K562 (cell line): ENCODE measurements around the gene NOTCH1. TPM values are rescaled to one million over a fixed set of nuclear protein-coding genes. Genes with fewer than 3 reads are reported as not detected.
A peak's percentile ranks its signal among the peaks of the same experiment; 100 is the strongest.

Experiments used
- ATAC-seq: fragments of 200-7000 bp; cut with Tn5 transposase; 3 replicates; pipeline ENCODE4 v1.9.1; 2020; ENCODE audit warnings: moderate library complexity
- BruUV-seq: library from RNA; stranded (reverse); fragments of 400-500 nt; replicated peaks from 2 replicates; lab custom pipeline; 2021; lab: Mats Ljungman, UMichigan
- CTCF ChIA-PET: fragments of 300-600 bp; formaldehyde crosslinking; extraction: SDS; loops from one replicate; lab custom pipeline; 2021; ENCODE audit warnings: low intra/inter-chr PET ratio; lab: Yijun Ruan, JAX
- POLR2A ChIA-PET: fragments of 300-600, 350-650 bp; sonication (Branson Sonifier 250); formaldehyde crosslinking; extraction: SDS; loops from one replicate; lab custom pipeline; 2021; ENCODE audit warnings: antibody characterized with exemption, inconsistent platforms; lab: Yijun Ruan, JAX
- DNase-seq, 4 experiments: peaks; one replicate each; pipeline versions ENCODE4 v3.0.0 to v3.0.0-alpha.2; 2011 to 2018; ENCODE audit warnings: low spot score in 3 of 4, mixed read lengths in 3 of 4; ENCODE audit errors: extremely low read depth in 1 of 4
- FAIRE-seq: peaks from 2 replicates; lab custom pipeline; 2011; peaks lifted over from hg19 to GRCh38; lab: Jason Lieb, UNC
- H2AFZ ChIP-seq: 2 replicates; pipeline ENCODE4 v1.6.0; 2011; ENCODE audit warnings: low read depth, low read length, control low read depth, inconsistent platforms
- H3K27ac ChIP-seq: fragments of 200-600 bp; 3 replicates; pipeline ENCODE4 v1.8.0; 2011; ENCODE audit warnings: low read depth, mild to moderate bottlenecking, control low read depth, inconsistent platforms, low read length, moderate library complexity, mixed read lengths; ENCODE audit errors: extremely low read depth
- H3K27me3 ChIP-seq, 2 experiments: fragments of 300-600 bp in 1 of 2; 2 replicates in 1 of 2; 3 replicates in 1 of 2; pipeline versions ENCODE4 v1.6.0 to v1.8.0; 2011; ENCODE audit warnings: inconsistent platforms in 2 of 2, low read length in 2 of 2, mild to moderate bottlenecking in 1 of 2, mixed read lengths in 1 of 2, moderate library complexity in 1 of 2; ENCODE audit not compliant: control insufficient read depth in 2 of 2, insufficient read depth in 2 of 2
- H3K36me3 ChIP-seq: fragments of 300-600 bp; 3 replicates; pipeline ENCODE4 v1.8.0; 2011; ENCODE audit warnings: mild to moderate bottlenecking, low read length, inconsistent platforms; ENCODE audit not compliant: control insufficient read depth, insufficient read depth
- H3K4me1 ChIP-seq, 2 experiments: fragments of 200-600 bp in 1 of 2; replicated peaks in 1 of 2; 2 replicates in 1 of 2; 3 replicates in 1 of 2; pipeline versions ENCODE4 v1.5.1 to v1.8.0; 2011; ENCODE audit warnings: inconsistent platforms in 2 of 2, low read length in 2 of 2, mild to moderate bottlenecking in 1 of 2, mixed read lengths in 1 of 2, moderate library complexity in 1 of 2; ENCODE audit not compliant: control insufficient read depth in 2 of 2, insufficient read depth in 2 of 2
- H3K4me2 ChIP-seq: 2 replicates; pipeline ENCODE4 v1.6.1; 2011; ENCODE audit warnings: low read length, control low read depth, inconsistent platforms, mixed read lengths; ENCODE audit not compliant: insufficient read depth
- H3K4me3 ChIP-seq: fragments of 200-600 bp; sonication (generic), shearing (Covaris generic); 2 replicates; pipeline ENCODE4 v1.5.1; 2016; ENCODE audit warnings: control low read depth, inconsistent platforms
- H3K79me2 ChIP-seq: fragments of 200-600 bp; 3 replicates; pipeline ENCODE4 v1.8.0; 2011; ENCODE audit warnings: low read length, inconsistent platforms; ENCODE audit not compliant: control insufficient read depth, insufficient read depth
- H3K9ac ChIP-seq, 2 experiments: 2 replicates each; pipeline versions ENCODE4 v1.6.0 to v1.6.1; 2011; ENCODE audit warnings: low read depth in 2 of 2, low read length in 2 of 2, control low read depth in 1 of 2, inconsistent platforms in 1 of 2, mild to moderate bottlenecking in 1 of 2, mixed read lengths in 1 of 2; ENCODE audit not compliant: insufficient read depth in 1 of 2
- H3K9me1 ChIP-seq: one replicate; pipeline ENCODE4 v1.6.0; 2011; ENCODE audit warnings: inconsistent platforms, mild to moderate bottlenecking, low read length, moderate library complexity; ENCODE audit not compliant: control insufficient read depth, insufficient read depth
- H3K9me3 ChIP-seq: replicated peaks from 2 replicates; pipeline ENCODE4 v1.5.1; 2011; ENCODE audit warnings: low read depth, low read length, inconsistent platforms; ENCODE audit not compliant: control insufficient read depth, insufficient read depth
- H4K20me1 ChIP-seq: replicated peaks from 2 replicates; pipeline ENCODE4 v1.6.1; 2011; ENCODE audit warnings: low read length, inconsistent platforms, mixed read lengths; ENCODE audit not compliant: control insufficient read depth, insufficient read depth
- ATF3 ChIP-seq, 2 experiments: fragments of 450-650 bp in 1 of 2; sonication (generic) in 1 of 2; formaldehyde crosslinking in 1 of 2; IDR thresholded peaks in 1 of 2; conservative IDR thresholded peaks in 1 of 2; 2 replicates each; pipeline versions ENCODE4 v1.6.1 to v1.8.1; 2016 to 2023; ENCODE audit warnings: mild to moderate bottlenecking in 2 of 2, moderate library complexity in 2 of 2, inconsistent platforms in 1 of 2, missing genetic modification reagents in 1 of 2
- DPF2 ChIP-seq: fragments of 450-650 bp; IDR thresholded peaks from 2 replicates; pipeline ENCODE4 v1.6.1; 2016
- ETV1 ChIP-seq: fragments of 450-650 bp; conservative IDR thresholded peaks from 2 replicates; pipeline ENCODE4 v1.6.1; 2016; ENCODE audit warnings: missing genetic modification characterization, control low read depth, low read depth, missing compliant biosample characterization
- FOSL1 ChIP-seq: fragments of 200-800 bp; sonication (Bioruptor generic); conservative IDR thresholded peaks from 2 replicates; pipeline ENCODE4 v1.6.1; 2016; ENCODE audit warnings: missing genetic modification characterization, missing compliant biosample characterization
- HDAC2 ChIP-seq: fragments of 450-650 bp; IDR thresholded peaks from 2 replicates; pipeline ENCODE4 v1.6.1; 2016; ENCODE audit warnings: mild to moderate bottlenecking
- HDAC8 ChIP-seq: fragments of 450-650 bp; IDR thresholded peaks from 2 replicates; pipeline ENCODE4 v1.6.1; 2016; ENCODE audit warnings: mild to moderate bottlenecking, missing genetic modification characterization, moderate library complexity, missing compliant biosample characterization
- HMG20A ChIP-seq: fragments of 450-650 bp; formaldehyde crosslinking; conservative IDR thresholded peaks from 2 replicates; pipeline ENCODE4 v1.4.0; 2020; ENCODE audit warnings: mild to moderate bottlenecking, mixed read lengths
- JUN ChIP-seq, 2 experiments: sonication (generic) in 1 of 2; formaldehyde crosslinking in 1 of 2; IDR thresholded peaks; 2 replicates each; pipeline versions ENCODE4 v1.6.1 to v1.8.0; 2012 to 2022; ENCODE audit warnings: borderline replicate concordance in 2 of 2, mild to moderate bottlenecking in 2 of 2, improper control_type of control experiment in 1 of 2, low read depth in 1 of 2, low read length in 1 of 2, missing genetic modification reagents in 1 of 2
- JUND ChIP-seq, 2 experiments: IDR thresholded peaks; 2 replicates in 1 of 2; 3 replicates in 1 of 2; pipeline ENCODE4 v1.6.1; 2011; ENCODE audit warnings: borderline replicate concordance in 2 of 2, low read depth in 2 of 2, low read length in 2 of 2, improper control_type of control experiment in 1 of 2, missing biosample characterization in 1 of 2, missing genetic modification characterization in 1 of 2, missing genetic modification reagents in 1 of 2
- NBN ChIP-seq: fragments of 450-650 bp; IDR thresholded peaks from 2 replicates; pipeline ENCODE4 v1.6.1; 2016; ENCODE audit warnings: low read depth, mild to moderate bottlenecking
- NFE2 ChIP-seq: IDR thresholded peaks from 2 replicates; pipeline ENCODE4 v1.6.1; 2014; ENCODE audit warnings: antibody characterized with exemption, low read depth
- RCOR1 ChIP-seq, 2 experiments: IDR thresholded peaks; 2 replicates each; pipeline ENCODE4 v1.6.1; 2012; ENCODE audit warnings: low read depth in 2 of 2, low read length in 2 of 2, borderline replicate concordance in 1 of 2, improper control_type of control experiment in 1 of 2
- SMARCE1 ChIP-seq: fragments of 450-650 bp; IDR thresholded peaks from 2 replicates; pipeline ENCODE4 v1.7.1; 2016; ENCODE audit warnings: mild to moderate bottlenecking
- ZC3H8 ChIP-seq: fragments of 450-650 bp; IDR thresholded peaks from 2 replicates; pipeline ENCODE4 v1.6.1; 2017
- ZNF512 ChIP-seq: IDR thresholded peaks from 2 replicates; pipeline ENCODE4 v1.6.1; 2016; ENCODE audit warnings: missing genetic modification characterization, missing compliant biosample characterization
- ZNF785 ChIP-seq: fragments of 250-450 bp; sonication (Bioruptor Pico); IDR thresholded peaks from 2 replicates; pipeline ENCODE4 v1.4.0; 2020; ENCODE audit warnings: mild to moderate bottlenecking
- WGBS: fragments of 100-300 bp; shearing (Covaris generic); methylation state at CpG from one replicate; pipeline ENCODE4 v1.1.6; 2016; ENCODE audit warnings: low coverage, mixed read lengths; ENCODE audit not compliant: insufficient coverage; ENCODE audit errors: missing lambda C conversion rate; 5-methylcytosine and 5-hydroxymethylcytosine counted together
- in situ Hi-C: fragments of 300-500 bp; cut with MboI; formaldehyde crosslinking; loops from 4 replicates; pipeline ENCODE4 v1.15.0; 2018; ENCODE audit warnings: inconsistent platforms, mixed read lengths
- intact Hi-C: fragments of 100-400 bp; cut with micrococcal nuclease; formaldehyde crosslinking; loops from 2 replicates; pipeline ENCODE4 v1.14.2; 2022
- polyA plus RNA-seq, 8 experiments: library from polyadenylated mRNA; depleted of rRNA in 4 of 8; stranded (reverse) in 5 of 8; unstranded in 3 of 8; fragments of >200 nt; fragmentation: Nextera tagmentation in 2 of 8; fragmentation: Illumina TruSeq in 1 of 8; extraction: Ambion mirVana in 2 of 8; extraction: Trizol in 1 of 8; gene quantifications; 2 replicates each; pipeline versions ENCODE4 v1.2.1 to v1.2.3, GENCODE V29; 2011 to 2014; ENCODE audit warnings: inconsistent platforms in 1 of 8, missing spikeins in 1 of 8
- total RNA-seq, 7 experiments: library from RNA; depleted of rRNA in 6 of 7; stranded (reverse); fragments of >200 nt in 6 of 7; fragmentation: Illumina TruSeq in 2 of 7; extraction: Trizol in 2 of 7; gene quantifications; 2 replicates each; pipeline versions ENCODE4 v1.2.1 to v1.2.3, GENCODE V29; 2011 to 2021; ENCODE audit warnings: low replicate concordance in 1 of 7
- TF ChIP-seq, protein P1 (sequence below), 2 experiments: fragments of 450-650 bp; IDR thresholded peaks; 2 replicates each; pipeline ENCODE4 v1.6.1; 2016

Gene NOTCH1
- total and polyA plus RNA-seq, 9 of the 15 experiments (the other 6 are each of a cell fraction or from before 2014, with no cell fraction given), result 0.03 to 31.4 (median 2.3) TPM

- POLR2A ChIA-PET, result interaction anchor here (0.7 to 1.3 kb wide), 3 partner anchors 10 to 19 kb away, joined by 4 to 6 read pairs (median 4); no protein-coding TSS in a partner anchor
- Histone ChIP-seq H3K79me2 (no peaks in the 10 kb centered on the region; the same call in 2 of the 3 replicates), H3K9me3 (no peaks in the 10 kb centered on the region), H2AFZ (no peak overlapping the region; the same call in 1 of the 2 replicates), H3K27me3 (peaks cover 0 to 5% of the 10 kb centered on the region in 2 experiments; a peak in 1 of 5 replicates), H3K4me3 (no peak overlapping the region), H4K20me1 (no peaks in the 10 kb centered on the region), H3K4me2 (no peak overlapping the region), H3K9ac (no peak overlapping the region), H3K4me1 (peaks cover 29 to 76% of the 10 kb centered on the region in 2 experiments), H3K27ac (no peak overlapping the region), H3K9me1 (peaks cover 2% of the 10 kb centered on the region), H3K36me3 (no peaks in the 10 kb centered on the region)
- no TSS peak for BruUV-seq
- peak; percentile 55 to 78 (median 70) for DNase-seq
- 24% methylated on average over 17 of the region's 22 CpGs for WGBS
- no peak for FAIRE-seq
- ATAC-seq, result no peak
- intact Hi-C loops, result no loop called here
- CTCF ChIA-PET, result no interaction called here
- in situ Hi-C loops, result no loop called here
- TF ChIP-seq, protein P1, sequence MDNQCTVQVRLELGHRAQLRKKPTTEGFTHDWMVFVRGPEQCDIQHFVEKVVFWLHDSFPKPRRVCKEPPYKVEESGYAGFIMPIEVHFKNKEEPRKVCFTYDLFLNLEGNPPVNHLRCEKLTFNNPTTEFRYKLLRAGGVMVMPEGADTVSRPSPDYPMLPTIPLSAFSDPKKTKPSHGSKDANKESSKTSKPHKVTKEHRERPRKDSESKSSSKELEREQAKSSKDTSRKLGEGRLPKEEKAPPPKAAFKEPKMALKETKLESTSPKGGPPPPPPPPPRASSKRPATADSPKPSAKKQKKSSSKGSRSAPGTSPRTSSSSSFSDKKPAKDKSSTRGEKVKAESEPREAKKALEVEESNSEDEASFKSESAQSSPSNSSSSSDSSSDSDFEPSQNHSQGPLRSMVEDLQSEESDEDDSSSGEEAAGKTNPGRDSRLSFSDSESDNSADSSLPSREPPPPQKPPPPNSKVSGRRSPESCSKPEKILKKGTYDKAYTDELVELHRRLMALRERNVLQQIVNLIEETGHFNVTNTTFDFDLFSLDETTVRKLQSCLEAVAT (IDR thresholded peaks at IDR 0.05), result 0 out of 4 replicates have a peak, but pooled peaks of 1 of the 2 experiments have one; percentile 34
- TF ChIP-seq DPF2, result 0 out of 2 replicates have a peak, but pooled peaks have one; percentile 26
- peak; percentile 82 for TF ChIP-seq FOSL1 (tag)
- TF ChIP-seq ETV1 (tag), result no peak
- peak; percentile 83 for TF ChIP-seq JUND (IDR thresholded peaks at IDR 0.05; ENCODE audit: borderline replicate concordance, low read depth, low read length)
- peak; percentile 66; the same call in 1 of the 3 replicates for TF ChIP-seq JUND (tag; IDR thresholded peaks at IDR 0.05; ENCODE audit: borderline replicate concordance, low read depth, low read length)
- TF ChIP-seq HDAC8 (tag), result no peak
- TF ChIP-seq ATF3 (IDR thresholded peaks at IDR 0.05), result peak; percentile 45; the same call in 1 of the 2 replicates
- no peak for TF ChIP-seq ATF3 (CRISPR knock-in tag; conservative IDR thresholded peaks at IDR 0.05)
- peak; percentile 53; the same call in 1 of the 2 replicates for TF ChIP-seq NBN
- no peak for TF ChIP-seq HMG20A
- TF ChIP-seq ZC3H8, result no peak
- no peak for TF ChIP-seq ZNF785 (CRISPR knock-in tag)
- TF ChIP-seq ZNF512 (tag), result peak; percentile 72
- TF ChIP-seq HDAC2, result 0 out of 2 replicates have a peak, but pooled peaks have one; percentile 33
- TF ChIP-seq NFE2, result peak; percentile 43; the same call in 1 of the 2 replicates
- TF ChIP-seq JUN (IDR thresholded peaks at IDR 0.05; ENCODE audit: borderline replicate concordance, low read depth, low read length), result 0 out of 2 replicates have a peak, but pooled peaks have one; percentile 43
- TF ChIP-seq JUN (CRISPR knock-in tag; IDR thresholded peaks at IDR 0.05; ENCODE audit: borderline replicate concordance), result no peak
- TF ChIP-seq RCOR1 (IDR thresholded peaks at IDR 0.05; ENCODE audit: borderline replicate concordance in 1 of 2, low read depth in 2 of 2, low read length in 2 of 2), result peak in 1 of 2 experiments; percentile 45; a peak in 1 of 4 replicates
- TF ChIP-seq SMARCE1, result peak; percentile 57; the same call in 1 of the 2 replicates
Measured at GRCh38 chr9:136551401-136552116, 5.7 kb upstream of the NOTCH1 start.
